Spleen (tissue), 7 donors: Measurements from ENCODE around the gene NDUFS3.

Experiments
- POLR2A ChIP-seq, 3 donors: fragments of 450-650 bp; IDR thresholded peaks; one replicate each; pipeline ENCODE4 v1.5.1; 2017; ENCODE audit warnings: antibody characterized with exemption in 3 of 3, mild to moderate bottlenecking in 1 of 3
- POLR2AphosphoS5 ChIP-seq, 3 donors: sonication (generic); formaldehyde crosslinking; IDR thresholded peaks; one replicate each; pipeline ENCODE4 v1.5.1; 2017; ENCODE audit warnings: antibody characterized with exemption in 3 of 3
- TF ChIP-seq, protein P1 (sequence below), 11 experiments: fragments of 200-600 bp in 7 of 11; fragments of 450-650 bp in 4 of 11; sonication (generic) in 4 of 11; IDR thresholded peaks in 8 of 11; conservative IDR thresholded peaks in 3 of 11; 1 replicate in 7 of 11; 2 replicates in 4 of 11; pipeline versions ENCODE4 v1.4.0 to v1.8.0; 2016 to 2021; ENCODE audit warnings: antibody characterized with exemption in 11 of 11, inconsistent platforms in 4 of 11, mild to moderate bottlenecking in 1 of 11
- donor health status: DM: no; HTN: no; CAD: no; lungs with moderate emphysema.
- donor health status: DM: no; HTN: no; CAD: no.
- donor health status: DM: no; HTN: no; CAD: no.

DNA sequence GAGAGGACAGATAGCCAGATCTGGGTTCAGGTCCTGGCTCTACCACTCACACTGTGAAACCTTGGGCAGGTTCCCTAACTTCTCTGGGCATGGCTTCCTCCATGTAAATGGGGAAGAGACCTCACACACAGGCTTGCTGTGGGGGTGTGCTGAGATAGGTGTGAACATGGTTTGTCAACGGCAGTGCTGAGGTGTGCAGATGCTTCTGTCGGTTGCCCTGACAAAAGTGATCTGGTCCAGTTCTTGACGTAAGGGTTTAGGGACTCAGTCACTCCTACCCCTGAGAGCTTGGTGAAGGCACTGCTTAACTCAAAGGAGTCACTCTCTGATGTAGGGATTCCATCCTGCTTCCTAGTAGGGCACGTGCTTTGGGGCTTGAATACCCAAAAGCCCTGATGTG lies 13.4 kb downstream of the NDUFS3 start:
- no peak for TF ChIP-seq POLR2A (IDR thresholded peaks at IDR 0.05)
- TF ChIP-seq, protein P1, sequence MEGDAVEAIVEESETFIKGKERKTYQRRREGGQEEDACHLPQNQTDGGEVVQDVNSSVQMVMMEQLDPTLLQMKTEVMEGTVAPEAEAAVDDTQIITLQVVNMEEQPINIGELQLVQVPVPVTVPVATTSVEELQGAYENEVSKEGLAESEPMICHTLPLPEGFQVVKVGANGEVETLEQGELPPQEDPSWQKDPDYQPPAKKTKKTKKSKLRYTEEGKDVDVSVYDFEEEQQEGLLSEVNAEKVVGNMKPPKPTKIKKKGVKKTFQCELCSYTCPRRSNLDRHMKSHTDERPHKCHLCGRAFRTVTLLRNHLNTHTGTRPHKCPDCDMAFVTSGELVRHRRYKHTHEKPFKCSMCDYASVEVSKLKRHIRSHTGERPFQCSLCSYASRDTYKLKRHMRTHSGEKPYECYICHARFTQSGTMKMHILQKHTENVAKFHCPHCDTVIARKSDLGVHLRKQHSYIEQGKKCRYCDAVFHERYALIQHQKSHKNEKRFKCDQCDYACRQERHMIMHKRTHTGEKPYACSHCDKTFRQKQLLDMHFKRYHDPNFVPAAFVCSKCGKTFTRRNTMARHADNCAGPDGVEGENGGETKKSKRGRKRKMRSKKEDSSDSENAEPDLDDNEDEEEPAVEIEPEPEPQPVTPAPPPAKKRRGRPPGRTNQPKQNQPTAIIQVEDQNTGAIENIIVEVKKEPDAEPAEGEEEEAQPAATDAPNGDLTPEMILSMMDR (IDR thresholded peaks at IDR 0.05 in 8 of 11, conservative IDR thresholded peaks at IDR 0.05 in 3 of 11), result no peak
- TF ChIP-seq POLR2AphosphoS5 (IDR thresholded peaks at IDR 0.05), result no peak
